ENCODE results near the gene DLG2.

DNA sequence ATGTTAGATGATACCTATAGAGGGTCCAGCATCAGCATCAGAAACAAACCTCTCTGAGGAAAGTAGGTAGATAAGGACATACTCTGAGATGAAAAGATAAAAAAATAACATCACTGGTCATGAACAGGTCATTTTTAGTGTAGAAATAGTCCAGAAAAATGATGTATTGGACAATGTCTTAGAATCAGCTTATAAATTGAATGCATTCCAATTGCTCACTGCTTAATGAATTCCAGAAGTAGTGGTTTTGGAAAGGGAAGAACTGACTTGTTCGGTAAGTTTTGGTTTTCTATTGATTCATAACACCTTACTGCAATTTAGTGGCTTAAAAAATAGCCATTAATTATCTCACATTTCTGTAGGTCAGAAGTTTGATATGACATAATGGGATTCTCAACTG lies 1411.5 kb downstream of the DLG2 start:
- TF ChIP-seq HDAC2 (IDR thresholded peaks at IDR 0.05) (no peak), ZBTB7A (IDR thresholded peaks at IDR 0.05; ENCODE audit: borderline replicate concordance, control insufficient read depth, low read depth, low read length) (no peak), MTF1 (CRISPR knock-in tag; IDR thresholded peaks at IDR 0.05; ENCODE audit: borderline replicate concordance) (no peak), MAFK (IDR thresholded peaks at IDR 0.05; ENCODE audit: low read length) (no peak), SMARCA4 (IDR thresholded peaks at IDR 0.05) (no peak), RAD21 (CRISPR knock-in tag; conservative IDR thresholded peaks at IDR 0.05 in 1 of 2, IDR thresholded peaks at IDR 0.05 in 1 of 2) (no peak)

Measured in K562 (cell line).